K562 (cell line): ENCODE measurements around the gene KDF1. TPM values are rescaled to one million over a fixed set of nuclear protein-coding genes. Genes with fewer than 3 reads are reported as not detected.

Experiments used
- ATAC-seq: fragments of 200-7000 bp; cut with Tn5 transposase; 3 replicates; pipeline ENCODE4 v1.9.1; 2020; ENCODE audit warnings: moderate library complexity
- BruUV-seq: library from RNA; stranded (reverse); fragments of 400-500 nt; replicated peaks from 2 replicates; lab custom pipeline; 2021; lab: Mats Ljungman, UMichigan
- CTCF ChIA-PET: fragments of 300-600 bp; formaldehyde crosslinking; extraction: SDS; loops from one replicate; lab custom pipeline; 2021; ENCODE audit warnings: low intra/inter-chr PET ratio; lab: Yijun Ruan, JAX
- POLR2A ChIA-PET: fragments of 300-600, 350-650 bp; sonication (Branson Sonifier 250); formaldehyde crosslinking; extraction: SDS; loops from one replicate; lab custom pipeline; 2021; ENCODE audit warnings: antibody characterized with exemption, inconsistent platforms; lab: Yijun Ruan, JAX
- DNase-seq, 4 experiments: peaks; one replicate each; pipeline versions ENCODE4 v3.0.0 to v3.0.0-alpha.2; 2011 to 2018; ENCODE audit warnings: low spot score in 3 of 4, mixed read lengths in 3 of 4; ENCODE audit errors: extremely low read depth in 1 of 4
- FAIRE-seq: peaks from 2 replicates; lab custom pipeline; 2011; peaks lifted over from hg19 to GRCh38; lab: Jason Lieb, UNC
- H2AFZ ChIP-seq: 2 replicates; pipeline ENCODE4 v1.6.0; 2011; ENCODE audit warnings: low read depth, low read length, control low read depth, inconsistent platforms
- H3K27ac ChIP-seq: fragments of 200-600 bp; 3 replicates; pipeline ENCODE4 v1.8.0; 2011; ENCODE audit warnings: low read depth, mild to moderate bottlenecking, control low read depth, inconsistent platforms, low read length, moderate library complexity, mixed read lengths; ENCODE audit errors: extremely low read depth
- H3K27me3 ChIP-seq, 2 experiments: fragments of 300-600 bp in 1 of 2; 2 replicates in 1 of 2; 3 replicates in 1 of 2; pipeline versions ENCODE4 v1.6.0 to v1.8.0; 2011; ENCODE audit warnings: inconsistent platforms in 2 of 2, low read length in 2 of 2, mild to moderate bottlenecking in 1 of 2, mixed read lengths in 1 of 2, moderate library complexity in 1 of 2; ENCODE audit not compliant: control insufficient read depth in 2 of 2, insufficient read depth in 2 of 2
- H3K36me3 ChIP-seq: fragments of 300-600 bp; 3 replicates; pipeline ENCODE4 v1.8.0; 2011; ENCODE audit warnings: mild to moderate bottlenecking, low read length, inconsistent platforms; ENCODE audit not compliant: control insufficient read depth, insufficient read depth
- H3K4me1 ChIP-seq, 2 experiments: fragments of 200-600 bp in 1 of 2; replicated peaks in 1 of 2; 2 replicates in 1 of 2; 3 replicates in 1 of 2; pipeline versions ENCODE4 v1.5.1 to v1.8.0; 2011; ENCODE audit warnings: inconsistent platforms in 2 of 2, low read length in 2 of 2, mild to moderate bottlenecking in 1 of 2, mixed read lengths in 1 of 2, moderate library complexity in 1 of 2; ENCODE audit not compliant: control insufficient read depth in 2 of 2, insufficient read depth in 2 of 2
- H3K4me2 ChIP-seq: 2 replicates; pipeline ENCODE4 v1.6.1; 2011; ENCODE audit warnings: low read length, control low read depth, inconsistent platforms, mixed read lengths; ENCODE audit not compliant: insufficient read depth
- H3K4me3 ChIP-seq: fragments of 200-600 bp; sonication (generic), shearing (Covaris generic); 2 replicates; pipeline ENCODE4 v1.5.1; 2016; ENCODE audit warnings: control low read depth, inconsistent platforms
- H3K79me2 ChIP-seq: fragments of 200-600 bp; 3 replicates; pipeline ENCODE4 v1.8.0; 2011; ENCODE audit warnings: low read length, inconsistent platforms; ENCODE audit not compliant: control insufficient read depth, insufficient read depth
- H3K9ac ChIP-seq, 2 experiments: 2 replicates each; pipeline versions ENCODE4 v1.6.0 to v1.6.1; 2011; ENCODE audit warnings: low read depth in 2 of 2, low read length in 2 of 2, control low read depth in 1 of 2, inconsistent platforms in 1 of 2, mild to moderate bottlenecking in 1 of 2, mixed read lengths in 1 of 2; ENCODE audit not compliant: insufficient read depth in 1 of 2
- H3K9me1 ChIP-seq: one replicate; pipeline ENCODE4 v1.6.0; 2011; ENCODE audit warnings: inconsistent platforms, mild to moderate bottlenecking, low read length, moderate library complexity; ENCODE audit not compliant: control insufficient read depth, insufficient read depth
- H3K9me3 ChIP-seq: replicated peaks from 2 replicates; pipeline ENCODE4 v1.5.1; 2011; ENCODE audit warnings: low read depth, low read length, inconsistent platforms; ENCODE audit not compliant: control insufficient read depth, insufficient read depth
- H4K20me1 ChIP-seq: replicated peaks from 2 replicates; pipeline ENCODE4 v1.6.1; 2011; ENCODE audit warnings: low read length, inconsistent platforms, mixed read lengths; ENCODE audit not compliant: control insufficient read depth, insufficient read depth
- ATF2 ChIP-seq: sonication (generic); formaldehyde crosslinking; IDR thresholded peaks from 2 replicates; pipeline ENCODE4 v1.8.1; 2022; ENCODE audit warnings: missing genetic modification reagents
- CHD4 ChIP-seq: fragments of 200-600 bp; sonication (generic); IDR thresholded peaks from 3 replicates; pipeline ENCODE4 v1.6.1; 2012; ENCODE audit warnings: low read depth, mild to moderate bottlenecking, mixed read lengths, low read length, inconsistent platforms; ENCODE audit not compliant: insufficient read depth, insufficient replicate concordance, poor library complexity, severe bottlenecking
- COPS2 ChIP-seq: fragments of 450-650 bp; conservative IDR thresholded peaks from 2 replicates; pipeline ENCODE4 v1.6.1; 2016; ENCODE audit warnings: mild to moderate bottlenecking, moderate library complexity
- ILK ChIP-seq: fragments of 450-650 bp; IDR thresholded peaks from 2 replicates; pipeline ENCODE4 v1.6.1; 2016; ENCODE audit warnings: missing genetic modification characterization, low read depth, mild to moderate bottlenecking, missing compliant biosample characterization, moderate library complexity, borderline replicate concordance
- IRF9 ChIP-seq: fragments of 450-650 bp; IDR thresholded peaks from 2 replicates; pipeline ENCODE4 v1.6.1; 2016; ENCODE audit warnings: missing biosample characterization, missing genetic modification characterization
- PHTF2 ChIP-seq: fragments of 250-450 bp; sonication (Bioruptor Pico); IDR thresholded peaks from 2 replicates; pipeline ENCODE4 v1.5.0; 2021; ENCODE audit warnings: mild to moderate bottlenecking
- PTTG1 ChIP-seq: fragments of 450-650 bp; IDR thresholded peaks from 2 replicates; pipeline ENCODE4 v1.6.1; 2016; ENCODE audit warnings: low read depth, mild to moderate bottlenecking, missing genetic modification characterization, missing compliant biosample characterization
- SPI1 ChIP-seq: IDR thresholded peaks from 2 replicates; pipeline ENCODE4 v1.6.1; 2011; ENCODE audit warnings: low read depth, low read length, control low read depth, borderline replicate concordance
- ZNF239 ChIP-seq: fragments of 250-450 bp; sonication (Bioruptor Pico); IDR thresholded peaks from 2 replicates; pipeline ENCODE4 v1.4.0; 2020; ENCODE audit warnings: mild to moderate bottlenecking
- ZNF280B ChIP-seq: fragments of 250-450 bp; sonication (Bioruptor Pico); IDR thresholded peaks from 2 replicates; pipeline ENCODE4 v1.5.1; 2021; ENCODE audit warnings: mild to moderate bottlenecking
- ZNF436 ChIP-seq: fragments of 250-450, 450-650 bp; sonication (Bioruptor Pico); formaldehyde crosslinking; IDR thresholded peaks from 2 replicates; pipeline ENCODE4 v1.7.0; 2020; ENCODE audit warnings: mild to moderate bottlenecking
- WGBS: fragments of 100-300 bp; shearing (Covaris generic); methylation state at CpG from one replicate; pipeline ENCODE4 v1.1.6; 2016; ENCODE audit warnings: low coverage, mixed read lengths; ENCODE audit not compliant: insufficient coverage; ENCODE audit errors: missing lambda C conversion rate; 5-methylcytosine and 5-hydroxymethylcytosine counted together
- in situ Hi-C: fragments of 300-500 bp; cut with MboI; formaldehyde crosslinking; loops from 4 replicates; pipeline ENCODE4 v1.15.0; 2018; ENCODE audit warnings: inconsistent platforms, mixed read lengths
- intact Hi-C: fragments of 100-400 bp; cut with micrococcal nuclease; formaldehyde crosslinking; loops from 2 replicates; pipeline ENCODE4 v1.14.2; 2022
- polyA plus RNA-seq, 8 experiments: library from polyadenylated mRNA; depleted of rRNA in 4 of 8; stranded (reverse) in 5 of 8; unstranded in 3 of 8; fragments of >200 nt; fragmentation: Nextera tagmentation in 2 of 8; fragmentation: Illumina TruSeq in 1 of 8; extraction: Ambion mirVana in 2 of 8; extraction: Trizol in 1 of 8; gene quantifications; 2 replicates each; pipeline versions ENCODE4 v1.2.1 to v1.2.3, GENCODE V29; 2011 to 2014; ENCODE audit warnings: inconsistent platforms in 1 of 8, missing spikeins in 1 of 8
- total RNA-seq, 7 experiments: library from RNA; depleted of rRNA in 6 of 7; stranded (reverse); fragments of >200 nt in 6 of 7; fragmentation: Illumina TruSeq in 2 of 7; extraction: Trizol in 2 of 7; gene quantifications; 2 replicates each; pipeline versions ENCODE4 v1.2.1 to v1.2.3, GENCODE V29; 2011 to 2021; ENCODE audit warnings: low replicate concordance in 1 of 7

Gene KDF1
- total and polyA plus RNA-seq, 9 of the 15 experiments (the other 6 are each of a cell fraction or from before 2014, with no cell fraction given): 0.38 to 1.9 (median 0.83) TPM

DNA sequence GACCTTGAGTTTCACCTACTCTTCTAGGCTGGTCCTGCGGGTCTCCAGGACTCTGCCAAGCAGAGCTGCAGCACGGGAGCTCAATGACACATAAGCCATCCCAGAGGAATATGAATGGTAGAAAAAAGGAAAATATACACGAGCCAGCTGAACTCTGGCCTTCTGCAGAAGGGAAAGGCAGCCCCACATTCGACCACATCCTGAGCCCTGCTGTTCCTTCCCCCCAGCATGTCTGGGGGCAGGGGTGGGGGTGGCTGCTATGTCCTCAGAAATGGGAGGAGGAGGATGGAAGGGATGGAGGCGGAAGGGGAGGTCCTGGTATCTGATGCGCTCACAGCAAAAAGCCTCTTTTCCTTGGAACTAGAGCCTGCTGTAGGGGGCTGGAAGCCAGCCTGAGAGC lies 12.1 kb upstream of the KDF1 start:
- CTCF ChIA-PET: no interaction called here
- intact Hi-C loops: no loop called here

More for the DNA sequence above, 12.1 kb upstream of the KDF1 start:
- Histone ChIP-seq H3K9me3 (no peaks in the 10 kb centered on the region), H3K4me1 (peaks cover 3 to 8% of the 10 kb centered on the region in 2 experiments; a peak in 4 of 5 replicates)
- in situ Hi-C loops: no loop called here
- TF ChIP-seq ATF2 (no peak), COPS2 (no peak), ZNF280B (CRISPR knock-in tag) (no peak), SPI1 (no peak), CHD4 (no peak), IRF9 (tag) (no peak), PHTF2 (no peak), PTTG1 (no peak), ZNF239 (CRISPR knock-in tag) (no peak), ZNF436 (CRISPR knock-in tag) (no peak), ILK (no peak)
- TF ChIP-seq, all 486 proteins: peak for 0
- no peak overlapping the region for H2AFZ ChIP-seq
- no peaks in the 10 kb centered on the region for H3K9me1 ChIP-seq
- 0 out of 2 replicates have a peak, but pooled peaks cover 4% of the 10 kb centered on the region for H4K20me1 ChIP-seq
- no peak overlapping the region for H3K27ac ChIP-seq
- no peak for FAIRE-seq
- no peak overlapping the region for H3K9ac ChIP-seq
- H3K79me2 ChIP-seq: no peaks in the 10 kb centered on the region
- H3K27me3 ChIP-seq: peaks cover 0 to 25% of the 10 kb centered on the region in 2 experiments; a peak in 3 of 5 replicates
- DNase-seq: no peak
- POLR2A ChIA-PET: interaction anchor here (0.6 to 1.3 kb wide), 3 partner anchors 11 to 72 kb away, joined by 3 to 4 read pairs (median 3); partner anchors contain the start of gene GPATCH3
- H3K4me2 ChIP-seq: no peak overlapping the region
- peak; percentile 15; the same call in 1 of the 3 replicates for ATAC-seq
- H3K4me3 ChIP-seq: no peak overlapping the region
- H3K36me3 ChIP-seq: no peaks in the 10 kb centered on the region
- WGBS: 9% methylated on average over 6 of the region's 6 CpGs
- no TSS peak for BruUV-seq
